ENCODE measurements around the gene JAKMIP2.

DNA sequence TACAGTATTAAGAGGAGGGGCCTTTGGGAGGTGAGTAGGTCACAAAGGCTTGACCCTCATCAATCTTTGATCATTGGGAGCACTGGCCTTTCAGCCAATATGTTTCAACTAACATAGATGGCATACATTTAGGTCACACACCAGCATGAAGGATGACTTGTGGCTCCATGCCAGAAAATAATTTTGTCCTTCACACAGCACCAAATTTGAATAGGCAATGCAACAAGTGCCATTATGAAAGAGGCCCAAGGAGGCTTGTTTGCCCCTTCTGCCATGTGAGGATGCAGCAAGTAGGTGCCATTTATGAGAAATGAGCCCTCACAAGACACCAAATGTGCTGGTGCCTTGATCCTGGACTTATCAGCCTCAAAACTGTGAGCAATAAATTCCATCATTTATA, 81.1 kb downstream of the JAKMIP2 start:
- TF ChIP-seq, protein P1, sequence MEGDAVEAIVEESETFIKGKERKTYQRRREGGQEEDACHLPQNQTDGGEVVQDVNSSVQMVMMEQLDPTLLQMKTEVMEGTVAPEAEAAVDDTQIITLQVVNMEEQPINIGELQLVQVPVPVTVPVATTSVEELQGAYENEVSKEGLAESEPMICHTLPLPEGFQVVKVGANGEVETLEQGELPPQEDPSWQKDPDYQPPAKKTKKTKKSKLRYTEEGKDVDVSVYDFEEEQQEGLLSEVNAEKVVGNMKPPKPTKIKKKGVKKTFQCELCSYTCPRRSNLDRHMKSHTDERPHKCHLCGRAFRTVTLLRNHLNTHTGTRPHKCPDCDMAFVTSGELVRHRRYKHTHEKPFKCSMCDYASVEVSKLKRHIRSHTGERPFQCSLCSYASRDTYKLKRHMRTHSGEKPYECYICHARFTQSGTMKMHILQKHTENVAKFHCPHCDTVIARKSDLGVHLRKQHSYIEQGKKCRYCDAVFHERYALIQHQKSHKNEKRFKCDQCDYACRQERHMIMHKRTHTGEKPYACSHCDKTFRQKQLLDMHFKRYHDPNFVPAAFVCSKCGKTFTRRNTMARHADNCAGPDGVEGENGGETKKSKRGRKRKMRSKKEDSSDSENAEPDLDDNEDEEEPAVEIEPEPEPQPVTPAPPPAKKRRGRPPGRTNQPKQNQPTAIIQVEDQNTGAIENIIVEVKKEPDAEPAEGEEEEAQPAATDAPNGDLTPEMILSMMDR (IDR thresholded peaks at IDR 0.05), result no peak
- no peak for TF ChIP-seq POLR2A (IDR thresholded peaks at IDR 0.05)
